Spleen (tissue), 7 donors: ENCODE measurements around the gene METTL25.

Experiments
- POLR2AphosphoS5 ChIP-seq, 3 donors: sonication (generic); formaldehyde crosslinking; IDR thresholded peaks; one replicate each; pipeline ENCODE4 v1.5.1; 2017; ENCODE audit warnings: antibody characterized with exemption in 3 of 3
- TF ChIP-seq, protein P1 (sequence below), 11 experiments: fragments of 200-600 bp in 7 of 11; fragments of 450-650 bp in 4 of 11; sonication (generic) in 4 of 11; IDR thresholded peaks in 8 of 11; conservative IDR thresholded peaks in 3 of 11; 1 replicate in 7 of 11; 2 replicates in 4 of 11; pipeline versions ENCODE4 v1.4.0 to v1.8.0; 2016 to 2021; ENCODE audit warnings: antibody characterized with exemption in 11 of 11, inconsistent platforms in 4 of 11, mild to moderate bottlenecking in 1 of 11
- donor health status: DM: no; HTN: no; CAD: no; lungs with moderate emphysema.
- donor health status: DM: no; HTN: no; CAD: no.
- donor health status: DM: no; HTN: no; CAD: no.

- TF ChIP-seq, protein P1, sequence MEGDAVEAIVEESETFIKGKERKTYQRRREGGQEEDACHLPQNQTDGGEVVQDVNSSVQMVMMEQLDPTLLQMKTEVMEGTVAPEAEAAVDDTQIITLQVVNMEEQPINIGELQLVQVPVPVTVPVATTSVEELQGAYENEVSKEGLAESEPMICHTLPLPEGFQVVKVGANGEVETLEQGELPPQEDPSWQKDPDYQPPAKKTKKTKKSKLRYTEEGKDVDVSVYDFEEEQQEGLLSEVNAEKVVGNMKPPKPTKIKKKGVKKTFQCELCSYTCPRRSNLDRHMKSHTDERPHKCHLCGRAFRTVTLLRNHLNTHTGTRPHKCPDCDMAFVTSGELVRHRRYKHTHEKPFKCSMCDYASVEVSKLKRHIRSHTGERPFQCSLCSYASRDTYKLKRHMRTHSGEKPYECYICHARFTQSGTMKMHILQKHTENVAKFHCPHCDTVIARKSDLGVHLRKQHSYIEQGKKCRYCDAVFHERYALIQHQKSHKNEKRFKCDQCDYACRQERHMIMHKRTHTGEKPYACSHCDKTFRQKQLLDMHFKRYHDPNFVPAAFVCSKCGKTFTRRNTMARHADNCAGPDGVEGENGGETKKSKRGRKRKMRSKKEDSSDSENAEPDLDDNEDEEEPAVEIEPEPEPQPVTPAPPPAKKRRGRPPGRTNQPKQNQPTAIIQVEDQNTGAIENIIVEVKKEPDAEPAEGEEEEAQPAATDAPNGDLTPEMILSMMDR (IDR thresholded peaks at IDR 0.05 in 8 of 11, conservative IDR thresholded peaks at IDR 0.05 in 3 of 11), result no peak
- TF ChIP-seq POLR2AphosphoS5 (IDR thresholded peaks at IDR 0.05), result no peak
Measured at GRCh38 chr12:82517808-82518207, 159.5 kb downstream of the METTL25 start.
